SK-N-SH treated with all-trans-retinoic acid at 6 μM for 48 hours (cell line): Measurements from ENCODE around the gene POLR3F.
A peak's percentile ranks its signal among the peaks of the same experiment; 100 is the strongest.

Experiments used
- ATAC-seq: fragments of 200-7000 bp; cut with Tn5 transposase; 3 replicates; pipeline ENCODE4 v1.9.1; 2020; ENCODE audit warnings: mild to moderate bottlenecking, moderate library complexity
- ARNTL ChIP-seq: fragments of 450-650 bp; formaldehyde crosslinking; IDR thresholded peaks from 2 replicates; pipeline ENCODE4 v1.5.0; 2020; ENCODE audit warnings: low read depth, mild to moderate bottlenecking, moderate library complexity, borderline replicate concordance
- BACH2 ChIP-seq: fragments of 250-450 bp; sonication (Bioruptor Pico); IDR thresholded peaks from 2 replicates; pipeline ENCODE4 v1.9.0; 2021; ENCODE audit warnings: mild to moderate bottlenecking, borderline replicate concordance
- CREB5 ChIP-seq: fragments of 250-450 bp; sonication (Bioruptor Pico); IDR thresholded peaks from 2 replicates; pipeline ENCODE4 v1.5.1; 2020; ENCODE audit warnings: low read depth, mild to moderate bottlenecking, moderate library complexity
- GLIS3 ChIP-seq: fragments of 250-450 bp; sonication (Bioruptor Pico); IDR thresholded peaks from 2 replicates; pipeline ENCODE4 v1.5.0; 2020; ENCODE audit warnings: mild to moderate bottlenecking, moderate library complexity
- ISL1 ChIP-seq: fragments of 250-450 bp; sonication (Bioruptor Pico); IDR thresholded peaks from 2 replicates; pipeline ENCODE4 v2.1.2; 2022; ENCODE audit warnings: mild to moderate bottlenecking, moderate library complexity
- OSR1 ChIP-seq: fragments of 250-450 bp; sonication (Bioruptor Pico); IDR thresholded peaks from 2 replicates; pipeline ENCODE4 v1.8.0; 2022; ENCODE audit warnings: moderate library complexity, mild to moderate bottlenecking, inconsistent platforms
- PATZ1 ChIP-seq: fragments of 250-450 bp; sonication (Bioruptor Pico); IDR thresholded peaks from 2 replicates; pipeline ENCODE4 v1.8.0; 2020; ENCODE audit warnings: mild to moderate bottlenecking, moderate library complexity, borderline replicate concordance
- POU6F1 ChIP-seq: fragments of 250-450 bp; sonication (Bioruptor Pico); IDR thresholded peaks from 2 replicates; pipeline ENCODE4 v1.8.0; 2021; ENCODE audit warnings: low read depth, mild to moderate bottlenecking, moderate library complexity, borderline replicate concordance
- PPARA ChIP-seq: fragments of 250-450 bp; sonication (Bioruptor Pico); IDR thresholded peaks from 2 replicates; pipeline ENCODE4 v1.5.0; 2020; ENCODE audit warnings: mild to moderate bottlenecking, borderline replicate concordance
- RARB ChIP-seq: fragments of 250-450 bp; sonication (Bioruptor Pico); IDR thresholded peaks from 2 replicates; pipeline ENCODE4 v1.8.0; 2021; ENCODE audit warnings: mild to moderate bottlenecking, moderate library complexity
- SNAI2 ChIP-seq: fragments of 250-450 bp; sonication (Bioruptor Pico); IDR thresholded peaks from 2 replicates; pipeline ENCODE4 v1.5.0; 2020; ENCODE audit warnings: mild to moderate bottlenecking, moderate library complexity
- TCF4 ChIP-seq: fragments of 250-450 bp; sonication (Bioruptor Pico); IDR thresholded peaks from 2 replicates; pipeline ENCODE4 v1.8.0; 2021; ENCODE audit warnings: mild to moderate bottlenecking, moderate library complexity, borderline replicate concordance
- TOX ChIP-seq: fragments of 250-450 bp; sonication (Bioruptor Pico); IDR thresholded peaks from 2 replicates; pipeline ENCODE4 v1.8.0; 2021; ENCODE audit warnings: mild to moderate bottlenecking, moderate library complexity, borderline replicate concordance
- TSHZ2 ChIP-seq: fragments of 250-450 bp; sonication (Bioruptor Pico); IDR thresholded peaks from 2 replicates; pipeline ENCODE4 v1.5.0; 2020; ENCODE audit warnings: mild to moderate bottlenecking, moderate library complexity
- ZC3H10 ChIP-seq: fragments of 250-450 bp; sonication (Bioruptor Pico); IDR thresholded peaks from 2 replicates; pipeline ENCODE4 v1.5.1; 2021; ENCODE audit warnings: mild to moderate bottlenecking, moderate library complexity
- ZFP3 ChIP-seq: fragments of 250-450 bp; sonication (Bioruptor Pico); IDR thresholded peaks from 2 replicates; pipeline ENCODE4 v1.5.0; 2020; ENCODE audit warnings: mild to moderate bottlenecking, moderate library complexity
- ZFP30 ChIP-seq: fragments of 450-650 bp; formaldehyde crosslinking; IDR thresholded peaks from 2 replicates; pipeline ENCODE4 v1.5.0; 2022; ENCODE audit warnings: mild to moderate bottlenecking, moderate library complexity
- ZNF565 ChIP-seq: fragments of 450-650 bp; formaldehyde crosslinking; conservative IDR thresholded peaks from 2 replicates; pipeline ENCODE4 v1.5.0; 2020; ENCODE audit warnings: low read depth, mild to moderate bottlenecking, moderate library complexity
- ZNF70 ChIP-seq: fragments of 450-650 bp; formaldehyde crosslinking; IDR thresholded peaks from 2 replicates; pipeline ENCODE4 v1.5.0; 2020; ENCODE audit warnings: mild to moderate bottlenecking, moderate library complexity
- ZNF8 ChIP-seq: fragments of 450-650 bp; formaldehyde crosslinking; IDR thresholded peaks from 2 replicates; pipeline ENCODE4 v1.5.0; 2020; ENCODE audit warnings: mild to moderate bottlenecking, moderate library complexity

Gene POLR3F

GRCh38 chr20:18456600-18456999 is 10.6 kb upstream of the POLR3F start:
- TF ChIP-seq ZFP30 (CRISPR knock-in tag) (no peak), PATZ1 (CRISPR knock-in tag) (no peak), TOX (CRISPR knock-in tag) (no peak), ZC3H10 (CRISPR knock-in tag) (no peak), ZNF8 (CRISPR knock-in tag) (peak; percentile 97), PPARA (CRISPR knock-in tag) (no peak), ZNF70 (no peak), TCF4 (CRISPR knock-in tag) (no peak)
- TF ChIP-seq, all 23 proteins: peak for 1
- ATAC-seq: no peak

- ATAC-seq: no peak
- no peak for TF ChIP-seq PATZ1 (CRISPR knock-in tag)
- TF ChIP-seq ZFP3 (CRISPR knock-in tag): no peak
- no peak for TF ChIP-seq POU6F1 (CRISPR knock-in tag)
- no peak for TF ChIP-seq ZNF70
- TF ChIP-seq SNAI2 (CRISPR knock-in tag): no peak
- TF ChIP-seq RARB (CRISPR knock-in tag): no peak
- TF ChIP-seq ZNF565 (CRISPR knock-in tag): no peak
- TF ChIP-seq OSR1 (CRISPR knock-in tag): no peak
- no peak for TF ChIP-seq ZC3H10 (CRISPR knock-in tag)
- no peak for TF ChIP-seq BACH2 (CRISPR knock-in tag)
- no peak for TF ChIP-seq ISL1 (CRISPR knock-in tag)
- no peak for TF ChIP-seq TSHZ2
These were observed 1.5 kb upstream of the POLR3F start for GRCh38 chr20:18465536-18466200.

- ATAC-seq: peak; percentile 87
- TF ChIP-seq ZNF565 (CRISPR knock-in tag): no peak
- TF ChIP-seq, all 23 proteins: peak for 0
These were observed 656 bp upstream of the POLR3F start for GRCh38 chr20:18466574-18466893.

- ATAC-seq: no peak
- TF ChIP-seq ZNF565 (CRISPR knock-in tag): no peak
- TF ChIP-seq OSR1 (CRISPR knock-in tag): no peak
- no peak for TF ChIP-seq ZFP30 (CRISPR knock-in tag)
- TF ChIP-seq PATZ1 (CRISPR knock-in tag): no peak
- no peak for TF ChIP-seq ARNTL (CRISPR knock-in tag)
- TF ChIP-seq PPARA (CRISPR knock-in tag): no peak
- no peak for TF ChIP-seq ZC3H10 (CRISPR knock-in tag)
- no peak for TF ChIP-seq CREB5 (CRISPR knock-in tag)
- no peak for TF ChIP-seq SNAI2 (CRISPR knock-in tag)
- TF ChIP-seq ISL1 (CRISPR knock-in tag): no peak
- TF ChIP-seq TCF4 (CRISPR knock-in tag): no peak
- no peak for TF ChIP-seq GLIS3 (CRISPR knock-in tag)
These were observed 10.0 kb downstream of the POLR3F start for GRCh38 chr20:18477218-18477617.
